HFFc6 (cell line): ENCODE results near the gene FBXO21. TPM values are rescaled to one million over a fixed set of nuclear protein-coding genes. Genes with fewer than 3 reads are reported as not detected.

ENCODE experiments used
- DNase-seq: peaks from one replicate; pipeline ENCODE4 v3.0.0-alpha.2; 2018
- H3K27ac Mint-ChIP-seq: 2 replicates; pipeline ENCODE4 v1.8.0; 2020; ENCODE audit warnings: mild to moderate bottlenecking, mixed read lengths
- H3K27me3 Mint-ChIP-seq: 2 replicates; pipeline ENCODE4 v1.8.0; 2021; ENCODE audit warnings: mild to moderate bottlenecking, moderate library complexity, mixed read lengths; ENCODE audit not compliant: insufficient read depth
- H3K36me3 Mint-ChIP-seq: 2 replicates; pipeline ENCODE4 v1.8.0; 2021; ENCODE audit warnings: low read depth, mixed read lengths
- H3K4me1 Mint-ChIP-seq: 2 replicates; pipeline ENCODE4 v1.8.0; 2020; ENCODE audit warnings: low read depth, mixed read lengths
- H3K4me3 Mint-ChIP-seq: 2 replicates; pipeline ENCODE4 v1.8.0; 2020; ENCODE audit warnings: mild to moderate bottlenecking, moderate library complexity, mixed read lengths
- H3K9me3 Mint-ChIP-seq: 2 replicates; pipeline ENCODE4 v1.8.0; 2020; ENCODE audit warnings: mild to moderate bottlenecking, mixed read lengths
- long read RNA-seq: library from polyadenylated mRNA; unstranded; transcript quantifications from one replicate; pipeline ENCODE4 v2.0.0, GENCODE V29; 2019
- total RNA-seq, 6 experiments: library from RNA; stranded (reverse); fragmentation: NEBNext Ultra II Directional; extraction: Animal tissue kit (Norgen Biotek cat#: 25700); gene quantifications; 2 replicates in 1 of 6; 3 replicates in 5 of 6; pipeline ENCODE4 v1.2.3, GENCODE V29; 2021
- TF ChIP-seq, protein P1 (sequence below): fragments of 200-600 bp; sonication (generic); IDR thresholded peaks from 2 replicates; pipeline ENCODE4 v1.5.0; 2021; ENCODE audit warnings: antibody characterized with exemption, mild to moderate bottlenecking

FBXO21 gene
- 10 to 100 TPM; 26.2 to 35.3 (median 32.3) TPM for total RNA-seq
- long read RNA-seq, full-length matches to known transcripts = 26 of 35 reads
- long read RNA-seq, partial matches to known transcripts = 6 of 35 reads
- long read RNA-seq, other reads (novel, unspliced or antisense) = 3 of 35 reads

DNA sequence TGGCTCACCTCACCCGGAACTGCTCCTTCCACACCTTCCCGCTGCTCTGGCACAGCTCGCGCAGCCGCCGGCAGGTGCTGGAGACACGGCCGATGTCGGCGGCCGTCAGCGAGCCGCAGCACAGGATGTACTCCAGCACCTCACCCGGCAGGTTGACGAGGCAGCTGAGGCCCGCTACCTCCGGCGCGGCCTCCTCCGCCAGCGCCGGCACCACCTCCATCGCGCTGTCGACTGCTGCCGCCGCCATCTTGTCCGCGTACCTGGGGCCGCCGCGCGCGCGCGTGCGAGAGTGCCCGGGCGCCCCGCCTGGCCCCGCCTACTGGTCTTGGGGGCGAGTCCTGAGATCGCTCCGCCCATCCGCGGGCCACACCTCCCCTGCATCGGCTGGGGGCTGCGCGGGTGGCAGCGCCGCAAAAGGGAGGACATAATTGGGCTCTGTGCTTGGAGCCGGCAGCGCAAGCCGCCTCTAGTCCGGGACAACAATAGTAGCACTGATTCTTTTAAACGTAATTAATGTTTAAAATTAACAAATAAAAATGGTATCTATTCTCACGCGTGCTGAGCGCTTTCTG lies at the start of gene FBXO21:
Gene FBXO21 (minus strand): TSS at position 261 of the 572 bp plus-strand sequence. CDS start 14 bp downstream, at position 247.
- Mint-ChIP-seq H3K36me3 (peaks cover 5% of the 10 kb centered on the region), H3K27me3 (peaks cover 4% of the 10 kb centered on the region), H3K27ac (peak within 1 kb of the TSS; percentile 69), H3K4me3 (peak within 1 kb of the TSS; percentile 89), H3K4me1 (peaks cover 21% of the 10 kb centered on the region), H3K9me3 (no peaks in the 10 kb centered on the region)
- TF ChIP-seq, protein P1, sequence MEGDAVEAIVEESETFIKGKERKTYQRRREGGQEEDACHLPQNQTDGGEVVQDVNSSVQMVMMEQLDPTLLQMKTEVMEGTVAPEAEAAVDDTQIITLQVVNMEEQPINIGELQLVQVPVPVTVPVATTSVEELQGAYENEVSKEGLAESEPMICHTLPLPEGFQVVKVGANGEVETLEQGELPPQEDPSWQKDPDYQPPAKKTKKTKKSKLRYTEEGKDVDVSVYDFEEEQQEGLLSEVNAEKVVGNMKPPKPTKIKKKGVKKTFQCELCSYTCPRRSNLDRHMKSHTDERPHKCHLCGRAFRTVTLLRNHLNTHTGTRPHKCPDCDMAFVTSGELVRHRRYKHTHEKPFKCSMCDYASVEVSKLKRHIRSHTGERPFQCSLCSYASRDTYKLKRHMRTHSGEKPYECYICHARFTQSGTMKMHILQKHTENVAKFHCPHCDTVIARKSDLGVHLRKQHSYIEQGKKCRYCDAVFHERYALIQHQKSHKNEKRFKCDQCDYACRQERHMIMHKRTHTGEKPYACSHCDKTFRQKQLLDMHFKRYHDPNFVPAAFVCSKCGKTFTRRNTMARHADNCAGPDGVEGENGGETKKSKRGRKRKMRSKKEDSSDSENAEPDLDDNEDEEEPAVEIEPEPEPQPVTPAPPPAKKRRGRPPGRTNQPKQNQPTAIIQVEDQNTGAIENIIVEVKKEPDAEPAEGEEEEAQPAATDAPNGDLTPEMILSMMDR = no peak
- DNase-seq = peak; percentile 67

DNA sequence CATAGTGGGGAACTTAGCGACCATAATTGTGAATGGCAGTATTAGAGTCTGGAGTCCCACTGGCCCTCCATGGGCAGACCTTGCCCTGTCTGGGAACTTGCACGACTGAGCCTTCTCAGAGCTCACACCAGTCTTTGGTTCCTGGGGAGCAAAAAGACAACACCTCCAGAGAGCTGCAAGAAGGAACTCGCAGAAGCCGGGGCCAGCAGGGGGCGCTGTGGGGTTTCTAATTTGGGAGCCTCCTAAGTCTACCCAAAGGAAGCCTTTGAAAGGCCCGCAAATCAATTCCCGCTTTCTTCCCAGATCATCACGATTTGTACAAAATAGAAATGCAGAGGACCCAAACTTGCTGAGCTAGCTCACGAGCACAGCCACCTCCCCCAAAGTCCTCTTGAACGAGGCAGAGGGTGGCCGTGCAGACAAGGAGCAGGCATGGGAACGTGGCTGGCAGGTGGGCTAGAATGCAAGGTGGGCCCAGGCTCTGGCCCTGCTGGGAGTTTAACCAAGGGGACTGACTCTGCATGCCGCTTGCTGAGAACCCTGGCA lies 46.3 kb upstream of the FBXO21 start:
- TF ChIP-seq, protein P1 = peak; percentile 95
- Mint-ChIP-seq H3K4me1 (no peaks in the 10 kb centered on the region), H3K27ac (no peak overlapping the region), H3K27me3 (peaks cover 16% of the 10 kb centered on the region), H3K9me3 (no peaks in the 10 kb centered on the region), H3K36me3 (no peaks in the 10 kb centered on the region), H3K4me3 (no peak overlapping the region)
- peak; percentile 51 for DNase-seq

- no peak overlapping the region for H3K27ac Mint-ChIP-seq
- H3K27me3 Mint-ChIP-seq = peaks cover 18% of the 10 kb centered on the region
- DNase-seq = no peak
- H3K9me3 Mint-ChIP-seq = no peaks in the 10 kb centered on the region
- H3K36me3 Mint-ChIP-seq = no peaks in the 10 kb centered on the region
- TF ChIP-seq, protein P1 = no peak
- H3K4me1 Mint-ChIP-seq = no peaks in the 10 kb centered on the region
- no peak overlapping the region for H3K4me3 Mint-ChIP-seq
These were observed 45.0 kb upstream of the FBXO21 start for GRCh38 chr12:117235261-117235660.

- no peak overlapping the region for H3K27ac Mint-ChIP-seq
- no peaks in the 10 kb centered on the region for H3K4me1 Mint-ChIP-seq
- H3K27me3 Mint-ChIP-seq = peaks cover 18% of the 10 kb centered on the region
- no peak for DNase-seq
- H3K4me3 Mint-ChIP-seq = no peak overlapping the region
- TF ChIP-seq, protein P1 = no peak
- no peaks in the 10 kb centered on the region for H3K36me3 Mint-ChIP-seq
- no peaks in the 10 kb centered on the region for H3K9me3 Mint-ChIP-seq
These were observed 44.2 kb upstream of the FBXO21 start for GRCh38 chr12:117234441-117234840.

DNA sequence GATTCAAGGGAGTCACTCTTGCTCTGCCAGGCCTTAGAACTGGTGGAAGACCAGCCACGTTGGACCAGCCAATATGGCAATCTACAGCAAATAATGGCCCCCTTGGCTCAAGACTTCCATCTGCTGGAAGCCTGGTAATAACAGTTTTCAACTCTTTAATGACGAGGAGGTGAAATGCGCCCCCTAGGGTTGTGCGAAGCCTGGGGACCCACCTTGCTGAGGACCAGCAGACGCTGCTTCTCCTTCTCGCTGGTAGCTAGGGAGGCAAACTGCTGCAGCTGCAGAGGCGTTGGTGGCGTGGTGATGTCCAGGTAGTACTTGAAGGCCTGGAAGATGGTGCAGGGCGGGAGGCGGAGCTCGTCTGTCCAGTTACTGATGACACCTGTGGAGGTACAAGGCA lies 41.5 kb upstream of the FBXO21 start:
- TF ChIP-seq, protein P1 = peak; percentile 37
- no peak overlapping the region for H3K27ac Mint-ChIP-seq
- no peak overlapping the region for H3K4me3 Mint-ChIP-seq
- H3K36me3 Mint-ChIP-seq = no peaks in the 10 kb centered on the region
- DNase-seq = no peak
- no peaks in the 10 kb centered on the region for H3K4me1 Mint-ChIP-seq
- no peaks in the 10 kb centered on the region for H3K9me3 Mint-ChIP-seq
- H3K27me3 Mint-ChIP-seq = peaks cover 18% of the 10 kb centered on the region
